CD4-positive, alpha-beta T cell (primary cell): ENCODE measurements around the gene LPP. TPM values are rescaled to one million over a fixed set of nuclear protein-coding genes. Genes with fewer than 3 reads are reported as not detected.

Source experiments
- ATAC-seq: fragments of 200-7000 bp; cut with Tn5 transposase; one replicate; pipeline ENCODE4 v1.10.0; 2022; ENCODE audit warnings: mild to moderate bottlenecking; ENCODE audit not compliant: poor library complexity
- CTCF ChIA-PET: fragments of 350-600 bp; sonication (Branson Sonifier 250); formaldehyde crosslinking; loops from one replicate; lab custom pipeline; 2021; ENCODE audit warnings: antibody characterized with exemption, inconsistent platforms; lab: Charles Lee
- POLR2A ChIA-PET: fragments of 350-600 bp; sonication (Branson Sonifier 250); formaldehyde crosslinking; loops from one replicate; lab custom pipeline; 2021; ENCODE audit warnings: antibody characterized with exemption, inconsistent platforms; lab: Charles Lee
- DNase-seq, 14 experiments: peaks; one replicate each; pipeline ENCODE4 v3.0.0-alpha.2; 2013 to 2020; ENCODE audit warnings: mixed read lengths in 2 of 14
- H3K27ac ChIP-seq, 2 donors: one replicate each; pipeline versions ENCODE4 v1.5.1 to v1.7.0; 2013; ENCODE audit warnings: low read length in 2 of 2, low read depth in 1 of 2, mild to moderate bottlenecking in 1 of 2
- H3K27me3 ChIP-seq, 2 experiments: 1 replicate in 1 of 2; 2 replicates in 1 of 2; pipeline versions ENCODE4 v1.6.1 to v1.7.0; 2013; ENCODE audit warnings: low read length in 2 of 2, control low read depth in 1 of 2, mild to moderate bottlenecking in 1 of 2, moderate library complexity in 1 of 2; ENCODE audit not compliant: insufficient read depth in 2 of 2, control insufficient read depth in 1 of 2
- H3K36me3 ChIP-seq: one replicate; pipeline ENCODE4 v1.6.1; 2013; ENCODE audit warnings: low read length, control low read depth; ENCODE audit not compliant: insufficient read depth
- H3K4me1 ChIP-seq: one replicate; pipeline ENCODE4 v1.6.1; 2013; ENCODE audit warnings: low read length, control low read depth; ENCODE audit not compliant: insufficient read depth
- H3K4me3 ChIP-seq: one replicate; pipeline ENCODE4 v1.5.1; 2013; ENCODE audit warnings: mild to moderate bottlenecking, low read length, moderate library complexity
- H3K9me3 ChIP-seq, 2 experiments: 1 replicate in 1 of 2; 2 replicates in 1 of 2; pipeline versions ENCODE4 v1.6.1 to v1.7.0; 2013; ENCODE audit warnings: low read length in 2 of 2, mild to moderate bottlenecking in 2 of 2, control low read depth in 1 of 2, moderate library complexity in 1 of 2; ENCODE audit not compliant: control insufficient read depth in 1 of 2, insufficient read depth in 1 of 2
- H3K27ac Mint-ChIP-seq: one replicate; pipeline ENCODE4 v1.8.0; 2020; ENCODE audit warnings: mixed read lengths
- H3K27me3 Mint-ChIP-seq: one replicate; pipeline ENCODE4 v1.8.0; 2021; ENCODE audit warnings: mixed read lengths
- H3K36me3 Mint-ChIP-seq: one replicate; pipeline ENCODE4 v1.8.0; 2021; ENCODE audit warnings: low read depth, mixed read lengths
- H3K4me1 Mint-ChIP-seq: one replicate; pipeline ENCODE4 v1.8.0; 2021; ENCODE audit warnings: low read depth, mixed read lengths
- H3K4me3 Mint-ChIP-seq: one replicate; pipeline ENCODE4 v1.8.0; 2020; ENCODE audit warnings: mild to moderate bottlenecking, mixed read lengths
- H3K9me3 Mint-ChIP-seq: one replicate; pipeline ENCODE4 v1.8.0; 2020; ENCODE audit warnings: mixed read lengths
- CTCF ChIP-seq: fragments of 200-600 bp; IDR thresholded peaks from one replicate; pipeline ENCODE4 v1.8.0; 2022; ENCODE audit warnings: antibody characterized with exemption, mild to moderate bottlenecking
- intact Hi-C, 2 experiments: fragments of 100-400 bp; cut with DNase I in 1 of 2; cut with micrococcal nuclease in 1 of 2; formaldehyde crosslinking; loops; one replicate each; pipeline versions ENCODE4 v1.15.1 to v1.9.0; 2023 to 2025; cut with DNase I, micrococcal nuclease
- total RNA-seq, 174 experiments: library from RNA in 2 of 174; stranded (reverse) in 2 of 174; gene quantifications; one replicate each; pipeline ENCODE4 v1.2.3 and lab custom pipeline; 2021 to 2026

The LPP gene
- total RNA-seq, 2 experiments from 2014 or later = 45.6 to 45.9 TPM

GRCh38 chr3:188309437-188310269 lies 155.7 kb downstream of the LPP start:
- intact Hi-C loops = no loop called here
- Mint-ChIP-seq H3K36me3 (peaks cover 12% of the 10 kb centered on the region), H3K27me3 (no peaks in the 10 kb centered on the region), H3K4me3 (no peak overlapping the region), H3K27ac (no peak overlapping the region), H3K9me3 (no peaks in the 10 kb centered on the region), H3K4me1 (peaks cover 26% of the 10 kb centered on the region)
- no peak for ATAC-seq
- Histone ChIP-seq H3K36me3 (no peaks in the 10 kb centered on the region), H3K9me3 (no peaks in the 10 kb centered on the region), H3K27ac (no peak overlapping the region), H3K27me3 (no peaks in the 10 kb centered on the region), H3K4me3 (no peak overlapping the region), H3K4me1 (peaks cover 8% of the 10 kb centered on the region)
- POLR2A ChIA-PET = no interaction called here
- no peak for TF ChIP-seq CTCF
- DNase-seq = peak in 1 of 14 experiments; percentile 25
- CTCF ChIA-PET = interaction anchor here (0.6 to 0.7 kb wide), 2 partner anchors 21 to 104 kb away, joined by 3 to 5 read pairs; no protein-coding TSS in a partner anchor

- Mint-ChIP-seq H3K4me3 (no peak overlapping the region), H3K9me3 (no peaks in the 10 kb centered on the region), H3K27ac (no peak overlapping the region), H3K36me3 (peaks cover 12% of the 10 kb centered on the region), H3K4me1 (peaks cover 26% of the 10 kb centered on the region), H3K27me3 (no peaks in the 10 kb centered on the region)
- no peaks in the 10 kb centered on the region for H3K36me3 ChIP-seq
- ATAC-seq (no peak), DNase-seq (no peak)
- H3K4me1 ChIP-seq = peaks cover 8% of the 10 kb centered on the region
- no peaks in the 10 kb centered on the region for H3K27me3 ChIP-seq
- CTCF ChIA-PET = interaction anchor here (0.6 to 0.7 kb wide), 2 partner anchors 22 to 105 kb away, joined by 3 to 5 read pairs; no protein-coding TSS in a partner anchor
- no peak for TF ChIP-seq CTCF
- H3K27ac ChIP-seq = no peak overlapping the region
- intact Hi-C loops = no loop called here
- no peak overlapping the region for H3K4me3 ChIP-seq
- no peaks in the 10 kb centered on the region for H3K9me3 ChIP-seq
- POLR2A ChIA-PET = no interaction called here
These were observed 156.3 kb downstream of the LPP start for GRCh38 chr3:188310270-188310710.

- peaks cover 1% of the 10 kb centered on the region for H3K36me3 Mint-ChIP-seq
- Histone ChIP-seq H3K27ac (no peak overlapping the region), H3K36me3 (no peaks in the 10 kb centered on the region), H3K27me3 (no peaks in the 10 kb centered on the region), H3K4me3 (no peak overlapping the region), H3K9me3 (no peaks in the 10 kb centered on the region), H3K4me1 (peaks cover under 1% of the 10 kb centered on the region)
- H3K4me3 Mint-ChIP-seq = no peak overlapping the region
- H3K4me1 Mint-ChIP-seq = peaks cover 16% of the 10 kb centered on the region
- no peak for TF ChIP-seq CTCF
- peaks cover 3% of the 10 kb centered on the region for H3K9me3 Mint-ChIP-seq
- ATAC-seq = no peak
- DNase-seq = no peak
- ChIA-PET CTCF (no interaction called here), POLR2A (interaction anchor here (1.0 kb wide), 1 partner anchor 340 kb away, joined by 3 read pairs; no protein-coding TSS in a partner anchor)
- no peak overlapping the region for H3K27ac Mint-ChIP-seq
- intact Hi-C loops = no loop called here
- H3K27me3 Mint-ChIP-seq = no peaks in the 10 kb centered on the region
These were observed 161.6 kb downstream of the LPP start for GRCh38 chr3:188315553-188315952.
